Renal cortical epithelial cell (primary cell): ENCODE measurements around the gene ABCB10. TPM values are rescaled to one million over a fixed set of nuclear protein-coding genes. Genes with fewer than 3 reads are reported as not detected.
"Not testable (repeated sequence)": the region's sequence is repeated elsewhere in the genome, so short reads cannot be mapped to it uniquely, and the experiment has no call there.

Experiments
- DNase-seq: peaks from one replicate; pipeline ENCODE4 v3.0.0-alpha.2; 2011; ENCODE audit warnings: low read depth
- total RNA-seq: library from RNA; depleted of rRNA; stranded (reverse); fragments of >200 nt; gene quantifications from 2 replicates; pipeline ENCODE4 v1.2.3, GENCODE V29; 2014

The ABCB10 gene
- total RNA-seq, 1 donor from 2014 or later = 16.4 TPM

- no peak for DNase-seq
Measured at GRCh38 chr1:229572286-229572685, 13.8 kb upstream of the ABCB10 start.

GRCh38 chr1:229570891-229571516 is 12.5 kb upstream of the ABCB10 start:
- DNase-seq = no peak

- no peak for DNase-seq
Measured at GRCh38 chr1:229570305-229570704, 11.8 kb upstream of the ABCB10 start.

DNA sequence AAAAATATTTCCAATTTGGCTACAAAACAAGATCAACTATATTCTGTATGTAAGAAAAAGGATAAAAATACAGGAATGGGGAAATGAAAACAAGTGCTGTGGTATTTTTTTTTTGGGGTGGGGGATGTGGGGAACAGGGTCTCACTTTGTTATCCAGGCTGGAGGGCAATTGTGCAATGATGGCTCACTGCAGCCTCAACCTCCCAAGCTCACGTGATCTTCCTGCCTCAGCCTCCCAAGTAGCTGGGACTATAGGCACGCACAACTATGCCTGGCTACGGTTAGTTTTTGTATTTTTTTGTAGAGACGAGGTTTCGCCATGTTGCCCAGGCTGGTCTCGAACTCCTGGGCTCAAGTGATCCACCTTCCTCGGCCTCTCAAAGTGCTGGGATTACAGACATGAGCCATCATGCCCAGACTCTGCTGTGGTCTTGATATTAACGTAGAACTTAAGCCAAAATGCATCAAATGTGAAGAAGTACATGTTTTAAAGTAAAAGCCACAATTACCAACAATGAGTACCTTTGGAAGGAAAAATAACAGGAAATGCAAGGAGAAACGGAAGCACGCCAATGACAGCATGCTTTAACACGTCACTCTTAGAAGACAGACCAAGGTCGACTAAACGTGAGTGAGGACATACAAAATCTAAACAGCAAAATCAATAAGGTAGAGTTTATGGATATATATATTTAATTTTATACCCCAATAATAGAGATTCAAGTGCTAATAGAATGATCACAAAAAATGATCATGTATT is 8.8 kb upstream of the ABCB10 start:
- DNase-seq = no peak

- peak; percentile 13 for DNase-seq
Measured at GRCh38 chr1:229563701-229564100, 5.2 kb upstream of the ABCB10 start.

DNA sequence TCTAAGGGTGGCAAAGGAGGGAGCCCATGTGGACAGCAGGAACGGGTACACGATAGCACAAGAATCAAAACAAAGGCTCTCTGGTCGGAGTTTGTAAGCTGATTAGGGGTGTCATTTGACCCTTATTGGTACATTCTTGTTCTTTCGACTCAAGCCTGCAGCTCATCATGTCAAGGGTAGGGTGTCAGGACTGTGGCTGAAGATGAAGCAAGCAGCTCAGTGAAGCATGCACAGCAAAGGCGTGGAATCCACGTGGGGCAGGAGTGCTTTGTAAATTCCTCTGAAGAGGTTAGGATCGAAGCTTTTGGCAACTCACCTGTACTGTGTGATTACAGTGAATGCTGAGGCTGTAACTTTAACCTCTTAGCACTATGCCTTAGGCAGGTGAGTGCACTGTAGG is 4.7 kb upstream of the ABCB10 start:
- peak; percentile 73 for DNase-seq

DNA sequence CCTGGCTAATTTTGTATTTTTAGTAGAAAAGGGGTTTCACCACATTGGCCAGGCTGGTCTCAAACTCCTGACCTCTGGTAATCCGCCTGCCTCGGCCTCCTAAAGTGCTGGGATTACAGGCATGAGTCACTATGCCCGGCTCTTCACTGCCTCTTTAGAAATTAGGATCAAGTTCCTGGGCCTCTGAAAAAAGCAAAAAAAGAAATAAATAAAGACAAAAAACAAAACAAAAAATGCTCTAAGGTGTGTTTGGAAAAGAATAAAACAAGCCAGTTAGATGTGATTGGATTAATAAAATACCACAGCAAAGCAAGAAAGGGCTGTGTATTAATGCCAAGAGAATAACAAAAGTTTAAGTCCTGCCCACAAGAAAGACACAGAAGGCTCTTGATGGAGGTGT is 4.2 kb upstream of the ABCB10 start:
- DNase-seq = no peak

- no peak for DNase-seq
Measured at GRCh38 chr1:229561141-229561540, 2.6 kb upstream of the ABCB10 start.

GRCh38 chr1:229560124-229560523 is 1.6 kb upstream of the ABCB10 start:
- not testable (repeated sequence) for DNase-seq

GRCh38 chr1:229559336-229559801 is 862 bp upstream of the ABCB10 start:
- DNase-seq = not testable (repeated sequence)

GRCh38 chr1:229557913-229558414 is 543 bp downstream of the ABCB10 start:
- no peak for DNase-seq

DNA sequence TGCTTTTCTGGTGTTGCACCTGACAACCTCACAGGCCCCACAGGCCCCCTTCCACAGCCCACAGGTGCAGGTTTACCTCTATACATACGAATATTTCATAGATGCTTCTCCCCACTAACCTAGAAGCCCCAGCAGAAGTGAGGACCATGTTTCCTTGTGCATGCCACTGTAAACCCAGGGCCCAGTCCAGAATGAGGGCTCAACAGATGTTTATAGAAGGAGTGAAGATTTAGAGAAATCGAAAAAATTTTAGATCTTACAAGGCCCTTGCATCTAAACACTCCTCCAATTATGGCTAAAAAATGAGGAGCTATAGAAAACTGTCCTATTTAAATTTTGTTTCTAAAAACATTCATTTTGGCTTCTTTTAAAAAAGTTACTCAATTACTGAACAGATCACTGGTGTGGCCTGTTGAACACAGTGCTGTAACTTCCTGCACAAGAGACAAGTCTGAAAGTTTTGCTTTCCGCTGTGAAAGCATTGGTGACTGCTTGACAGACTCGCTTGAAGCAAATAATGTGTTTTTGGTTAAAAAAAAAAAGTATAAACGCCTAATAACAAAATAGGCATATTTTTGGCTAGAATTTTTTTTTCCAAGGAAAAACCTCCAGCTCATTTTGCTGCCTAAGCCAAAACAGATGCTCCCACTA is 1.2 kb downstream of the ABCB10 start:
- peak; percentile 33 for DNase-seq

GRCh38 chr1:229554886-229555621 is 3.5 kb downstream of the ABCB10 start:
- DNase-seq = no peak

DNA sequence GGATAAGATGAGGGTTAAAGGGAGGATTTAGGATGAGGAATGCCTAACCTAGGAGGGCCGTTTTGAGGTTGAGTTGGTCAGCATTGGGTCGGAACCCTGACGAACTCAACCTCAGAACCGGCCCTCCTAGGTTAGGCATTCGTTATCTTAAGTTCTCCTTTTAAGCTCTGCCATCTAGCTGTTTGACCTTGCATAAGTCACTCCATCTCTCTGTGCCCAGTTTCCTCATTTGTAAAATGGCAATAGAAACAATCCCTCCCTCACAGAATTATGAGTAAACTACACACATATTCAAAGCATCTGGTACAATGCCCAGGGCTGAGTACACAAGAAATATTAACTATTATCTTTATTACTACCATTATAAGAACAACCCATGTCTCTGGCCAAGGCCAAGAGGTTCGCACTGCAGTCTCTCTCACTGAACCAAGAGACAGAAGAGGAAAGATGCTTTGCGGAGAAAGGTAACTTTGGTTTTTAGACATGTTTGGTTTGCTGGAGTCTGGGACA is 4.8 kb downstream of the ABCB10 start:
- DNase-seq = no peak

DNA sequence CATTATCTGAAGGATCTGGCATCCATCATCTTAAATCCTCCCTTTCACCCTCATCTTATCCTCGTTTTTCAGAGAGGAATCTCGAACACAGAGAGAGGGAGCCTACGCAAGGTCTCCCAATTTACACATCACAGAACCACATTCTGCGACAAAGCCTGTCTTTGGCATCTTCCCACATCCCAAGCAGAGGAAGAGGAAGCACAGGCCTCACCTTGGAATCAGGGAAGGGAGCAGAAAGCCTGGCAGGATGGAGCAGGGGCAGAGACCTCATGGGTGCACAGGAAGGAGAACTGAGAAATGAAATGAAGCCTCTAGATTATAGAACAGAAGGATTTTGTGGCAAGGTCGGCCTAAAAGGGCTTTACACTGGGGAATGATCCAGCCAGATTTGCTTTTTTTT is 5.8 kb downstream of the ABCB10 start:
- DNase-seq = no peak

DNA sequence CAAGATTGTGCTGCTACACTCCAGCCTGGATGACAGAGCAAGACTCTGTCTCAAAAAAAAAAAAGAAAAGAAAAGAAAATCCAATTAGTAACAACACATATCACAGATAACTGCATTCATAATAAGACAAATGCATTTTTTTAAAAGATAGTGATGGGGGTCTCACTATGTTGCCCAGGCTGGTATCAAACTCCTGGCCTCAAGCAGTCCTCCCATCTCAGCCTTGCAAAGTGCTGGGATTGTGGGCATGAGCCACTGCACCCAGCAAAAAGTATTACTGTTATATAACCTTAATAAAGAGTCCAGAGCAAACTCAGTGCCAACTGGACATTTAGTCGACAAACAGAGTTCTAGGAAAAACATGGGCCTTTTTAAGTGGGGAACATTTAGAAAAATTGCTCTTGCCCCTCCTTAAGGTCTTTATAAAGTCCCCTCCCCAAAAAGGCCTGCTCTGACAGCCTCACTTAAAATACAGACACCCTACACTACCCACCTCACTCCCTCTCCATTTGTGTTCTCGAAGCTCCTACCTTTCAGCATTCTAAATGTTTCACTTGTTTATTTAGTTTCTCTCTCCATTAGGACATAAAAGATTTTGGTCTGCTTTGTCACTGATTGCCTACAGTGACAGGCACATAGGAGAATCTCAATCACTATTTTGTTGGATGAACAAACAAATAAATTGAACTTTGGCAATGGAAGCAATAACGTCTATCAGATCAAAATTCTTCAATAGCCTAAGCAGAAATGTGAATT is 7.5 kb downstream of the ABCB10 start:
- no peak for DNase-seq

DNA sequence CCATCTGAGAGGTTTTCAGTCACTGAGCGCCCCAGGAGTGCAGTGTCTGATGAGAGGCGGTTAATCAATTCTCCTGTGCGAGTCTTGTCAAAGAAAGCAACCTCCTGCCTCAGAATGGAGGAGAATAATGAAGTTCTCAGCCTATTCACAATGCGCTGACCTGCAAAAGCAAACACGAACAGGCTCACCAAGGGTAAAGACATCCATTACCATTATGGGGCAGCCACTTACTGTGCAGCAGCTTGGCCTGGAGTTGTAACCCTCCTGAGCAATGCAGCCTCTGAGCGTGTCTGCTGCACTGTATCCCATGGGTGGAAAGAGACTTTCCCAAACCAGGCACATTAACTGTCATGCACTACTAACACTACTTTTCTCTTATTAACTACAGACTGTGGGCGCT is 11.0 kb downstream of the ABCB10 start:
- DNase-seq = peak; percentile 36

- no peak for DNase-seq
Measured at GRCh38 chr1:229544587-229544986, 13.9 kb downstream of the ABCB10 start.

- no peak for DNase-seq
Measured at GRCh38 chr1:229539863-229540506, 18.5 kb downstream of the ABCB10 start.

DNA sequence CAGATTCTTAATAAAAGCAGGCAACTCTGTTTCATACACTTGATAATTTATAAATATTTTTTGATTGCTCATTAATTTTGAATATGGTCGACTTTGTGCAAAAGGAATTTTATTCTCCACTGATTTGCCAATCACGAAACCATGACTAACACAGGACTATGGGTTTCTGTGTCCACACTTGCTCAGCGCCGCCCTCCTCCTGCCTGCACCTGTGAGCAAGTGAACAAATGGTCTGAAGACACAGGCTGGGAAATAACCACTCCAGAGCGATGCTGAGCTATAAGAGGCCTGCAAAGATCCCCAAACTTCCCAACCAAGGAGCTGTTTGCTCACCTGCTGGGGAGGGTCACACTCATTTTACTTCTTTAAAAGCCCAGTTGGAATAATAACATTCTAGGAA is 19.6 kb downstream of the ABCB10 start:
- no peak for DNase-seq

DNA sequence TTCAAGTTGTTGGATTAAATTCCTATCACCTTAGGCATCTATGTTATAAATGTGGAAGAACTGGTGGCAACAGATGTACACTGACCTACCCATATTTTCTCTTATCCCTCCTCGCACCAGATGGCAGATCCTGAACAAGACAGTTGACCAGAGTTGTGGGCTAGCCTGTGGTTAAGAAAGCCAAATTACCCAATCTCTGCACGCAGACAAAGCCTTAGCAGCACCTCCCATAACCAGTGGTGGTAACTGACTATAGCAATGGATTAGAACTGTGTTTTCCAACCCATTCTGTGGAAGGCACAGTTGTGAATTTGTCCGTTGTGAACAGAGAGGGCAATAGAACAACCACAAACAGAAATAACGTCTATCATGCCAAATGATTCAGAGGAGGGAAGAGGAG is 20.6 kb downstream of the ABCB10 start:
- DNase-seq = no peak
